ENCODE results near the gene FGD6. TPM values are rescaled to one million over a fixed set of nuclear protein-coding genes. Genes with fewer than 3 reads are reported as not detected.

FGD6 gene
- total RNA-seq, 1 experiment from 2014 or later = 23.5 TPM

- BruUV-seq (replicated peaks) = no TSS peak
- TF ChIP-seq CTCF (IDR thresholded peaks at IDR 0.05; ENCODE audit: insufficient read depth in 1 of 2, low read depth in 1 of 2, low read length in 1 of 2, severe bottlenecking in 1 of 2, unreplicated experiment in 1 of 2) = no peak
- no peaks in the 10 kb centered on the region; the same call in 1 of the 2 replicates for H3K36me3 ChIP-seq (ENCODE audit: control insufficient read depth, insufficient read depth, low read length)
- DNase-seq = no peak
- Mint-ChIP-seq H3K4me3 (ENCODE audit: unreplicated experiment) (no peak overlapping the region), H3K9me3 (ENCODE audit: unreplicated experiment) (no peaks in the 10 kb centered on the region), H3K36me3 (ENCODE audit: insufficient read depth, unreplicated experiment) (peaks cover 68% of the 10 kb centered on the region), H3K27me3 (ENCODE audit: insufficient read depth, unreplicated experiment) (no peaks in the 10 kb centered on the region), H3K4me1 (ENCODE audit: low read depth, unreplicated experiment) (no peaks in the 10 kb centered on the region), H3K27ac (ENCODE audit: unreplicated experiment) (no peak overlapping the region)
- no peaks in the 10 kb centered on the region for H3K27me3 ChIP-seq (replicated peaks; ENCODE audit: control insufficient read depth, insufficient read depth, low read length)
- POLR2A ChIA-PET = no interaction called here
- no peak overlapping the region for H3K4me3 ChIP-seq (ENCODE audit: low read depth, low read length)
- CTCF ChIA-PET = no interaction called here
- H3K4me1 ChIP-seq = no peaks in the 10 kb centered on the region
- intact Hi-C loops (cut with micrococcal nuclease; ENCODE audit: unreplicated experiment) = no loop called here
- H3K9me3 ChIP-seq = no peaks in the 10 kb centered on the region
Observed at GRCh38 chr12:95107362-95107761, 109.9 kb downstream of the FGD6 start.

- CTCF ChIA-PET = interaction anchor here (1.0 kb wide), 1 partner anchor 11 kb away, joined by 3 read pairs; no protein-coding TSS in a partner anchor
- no peak for DNase-seq
- BruUV-seq (replicated peaks) = no TSS peak
- H3K4me3 ChIP-seq (ENCODE audit: low read depth, low read length) = no peak overlapping the region
- peaks cover 63% of the 10 kb centered on the region for H3K36me3 Mint-ChIP-seq (ENCODE audit: insufficient read depth, unreplicated experiment)
- H3K4me1 ChIP-seq = peaks cover under 1% of the 10 kb centered on the region
- peaks cover under 1% of the 10 kb centered on the region for H3K36me3 ChIP-seq (ENCODE audit: control insufficient read depth, insufficient read depth, low read length)
- POLR2A ChIA-PET = no interaction called here
- peak overlapping the region; percentile 65 for H3K27ac Mint-ChIP-seq (ENCODE audit: unreplicated experiment)
- intact Hi-C loops (cut with micrococcal nuclease; ENCODE audit: unreplicated experiment) = no loop called here
- no peaks in the 10 kb centered on the region for H3K27me3 Mint-ChIP-seq (ENCODE audit: insufficient read depth, unreplicated experiment)
- H3K9me3 Mint-ChIP-seq (ENCODE audit: unreplicated experiment) = no peaks in the 10 kb centered on the region
- no peak overlapping the region for H3K4me3 Mint-ChIP-seq (ENCODE audit: unreplicated experiment)
- H3K9me3 ChIP-seq = no peaks in the 10 kb centered on the region
- H3K27me3 ChIP-seq (replicated peaks; ENCODE audit: control insufficient read depth, insufficient read depth, low read length) = no peaks in the 10 kb centered on the region
- peaks cover 4% of the 10 kb centered on the region for H3K4me1 Mint-ChIP-seq (ENCODE audit: low read depth, unreplicated experiment)
- no peak for TF ChIP-seq CTCF (IDR thresholded peaks at IDR 0.05; ENCODE audit: insufficient read depth in 1 of 2, low read depth in 1 of 2, low read length in 1 of 2, severe bottlenecking in 1 of 2, unreplicated experiment in 1 of 2)
Observed at GRCh38 chr12:95105540-95105939, 111.7 kb downstream of the FGD6 start.

- no peak overlapping the region for H3K4me3 ChIP-seq (ENCODE audit: low read depth, low read length)
- CTCF ChIA-PET = interaction anchor here (0.7 to 1.0 kb wide), 2 partner anchors 12 to 1033 kb away, joined by 3 to 5 read pairs; no protein-coding TSS in a partner anchor
- DNase-seq = no peak
- no peak for TF ChIP-seq CTCF (IDR thresholded peaks at IDR 0.05; ENCODE audit: insufficient read depth in 1 of 2, low read depth in 1 of 2, low read length in 1 of 2, severe bottlenecking in 1 of 2, unreplicated experiment in 1 of 2)
- H3K36me3 ChIP-seq (ENCODE audit: control insufficient read depth, insufficient read depth, low read length) = peaks cover 2% of the 10 kb centered on the region
- Mint-ChIP-seq H3K4me3 (ENCODE audit: unreplicated experiment) (no peak overlapping the region), H3K4me1 (ENCODE audit: low read depth, unreplicated experiment) (peaks cover 10% of the 10 kb centered on the region), H3K27me3 (ENCODE audit: insufficient read depth, unreplicated experiment) (no peaks in the 10 kb centered on the region), H3K27ac (ENCODE audit: unreplicated experiment) (peak overlapping the region; percentile 65), H3K36me3 (ENCODE audit: insufficient read depth, unreplicated experiment) (peaks cover 63% of the 10 kb centered on the region), H3K9me3 (ENCODE audit: unreplicated experiment) (no peaks in the 10 kb centered on the region)
- H3K4me1 ChIP-seq = peaks cover 7% of the 10 kb centered on the region
- no peaks in the 10 kb centered on the region for H3K27me3 ChIP-seq (replicated peaks; ENCODE audit: control insufficient read depth, insufficient read depth, low read length)
- BruUV-seq (replicated peaks) = no TSS peak
- no peaks in the 10 kb centered on the region for H3K9me3 ChIP-seq
- intact Hi-C loops (cut with micrococcal nuclease; ENCODE audit: unreplicated experiment) = no loop called here
- POLR2A ChIA-PET = no interaction called here
Observed at GRCh38 chr12:95104919-95105452, 112.3 kb downstream of the FGD6 start.
